GM23248 (cell line): ENCODE measurements around the gene TMEM187.

Experiments used
- EZH2 ChIP-seq: fragments of 200-600 bp; sonication (generic); IDR thresholded peaks from 2 replicates; pipeline ENCODE4 v1.6.1; 2018; ENCODE audit warnings: antibody characterized with exemption, mild to moderate bottlenecking; ENCODE audit not compliant: insufficient read depth, poor library complexity, severe bottlenecking
- EZH2phosphoT487 ChIP-seq: fragments of 200-600 bp; sonication (generic); IDR thresholded peaks from 2 replicates; pipeline ENCODE4 v1.6.1; 2018; ENCODE audit warnings: antibody characterized with exemption, moderate library complexity, mild to moderate bottlenecking, low read depth; ENCODE audit not compliant: insufficient read depth

DNA sequence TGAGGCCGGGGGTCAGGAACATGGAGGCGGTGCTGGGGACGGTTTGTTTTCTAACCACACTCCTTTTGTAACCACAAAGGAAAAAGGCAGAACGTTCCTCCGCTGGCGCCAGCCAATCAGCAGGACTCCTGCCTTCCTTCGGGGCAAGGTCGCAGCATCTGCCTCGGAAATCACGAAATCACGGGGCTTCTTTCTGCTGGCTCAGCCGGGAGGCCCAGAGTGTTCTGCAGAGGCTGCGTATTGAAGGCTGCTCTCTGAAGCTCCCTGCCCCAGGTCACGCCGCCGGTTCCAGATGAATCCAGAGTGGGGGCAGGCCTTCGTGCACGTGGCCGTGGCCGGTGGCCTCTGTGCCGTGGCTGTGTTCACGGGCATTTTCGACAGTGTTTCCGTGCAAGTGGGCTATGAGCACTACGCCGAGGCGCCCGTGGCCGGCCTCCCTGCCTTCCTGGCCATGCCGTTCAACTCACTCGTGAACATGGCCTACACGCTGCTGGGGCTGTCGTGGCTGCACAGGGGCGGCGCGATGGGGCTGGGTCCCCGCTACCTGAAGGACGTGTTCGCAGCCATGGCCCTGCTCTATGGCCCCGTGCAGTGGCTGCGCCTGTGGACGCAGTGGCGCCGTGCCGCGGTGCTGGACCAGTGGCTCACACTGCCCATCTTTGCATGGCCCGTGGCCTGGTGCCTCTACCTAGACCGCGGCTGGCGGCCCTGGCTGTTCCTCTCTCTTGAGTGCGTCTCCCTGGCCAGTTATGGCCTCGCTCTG lies 9.4 kb downstream of the TMEM187 start:
- no peak for TF ChIP-seq EZH2
- TF ChIP-seq EZH2phosphoT487 = no peak
